Suppressor macrophage treated with lipopolysaccharide for 1 hour (primary cell): ENCODE data around the gene PLCG2.
"Not testable (repeated sequence)": the region's sequence is repeated elsewhere in the genome, so short reads cannot be mapped to it uniquely, and the experiment has no call there.

Experiments used
- DNase-seq, 3 donors: peaks; one replicate each; pipeline ENCODE4 v3.0.0-alpha.2; 2020 to 2022

Gene PLCG2

GRCh38 chr16:81942007-81942601 is 163.0 kb downstream of the PLCG2 start:
- DNase-seq = no peak

GRCh38 chr16:81945665-81946064 is 166.6 kb downstream of the PLCG2 start:
- no peak for DNase-seq

- no peak for DNase-seq
These were observed 167.1 kb downstream of the PLCG2 start for GRCh38 chr16:81946206-81946605.

- DNase-seq = no peak
These were observed 172.5 kb downstream of the PLCG2 start for GRCh38 chr16:81951564-81951963.

GRCh38 chr16:81956213-81956948 is 177.3 kb downstream of the PLCG2 start:
- peak; percentile 73 to 77 (median 76) for DNase-seq

- no peak for DNase-seq
These were observed 185.7 kb downstream of the PLCG2 start for GRCh38 chr16:81964808-81965207.

- DNase-seq = peak; percentile 10 to 31 (median 26)
These were observed 188.3 kb downstream of the PLCG2 start for GRCh38 chr16:81967358-81967757.

- no peak for DNase-seq
These were observed 192.8 kb downstream of the PLCG2 start for GRCh38 chr16:81971853-81972252.

- no peak for DNase-seq
These were observed 194.6 kb downstream of the PLCG2 start for GRCh38 chr16:81973737-81974136.

- no peak for DNase-seq
These were observed 196.5 kb downstream of the PLCG2 start for GRCh38 chr16:81975637-81976036.

- DNase-seq = not testable (repeated sequence)
These were observed 198.3 kb downstream of the PLCG2 start for GRCh38 chr16:81977335-81977942.

- no peak for DNase-seq
These were observed 208.0 kb downstream of the PLCG2 start for GRCh38 chr16:81987121-81987520.

GRCh38 chr16:81987706-81988105 is 208.6 kb downstream of the PLCG2 start:
- no peak for DNase-seq

- no peak for DNase-seq
These were observed 213.8 kb downstream of the PLCG2 start for GRCh38 chr16:81992859-81993258.

GRCh38 chr16:81994485-81994884 is 215.4 kb downstream of the PLCG2 start:
- DNase-seq = no peak

GRCh38 chr16:81995651-81996050 is 216.6 kb downstream of the PLCG2 start:
- no peak for DNase-seq

- DNase-seq = peak; percentile 15 to 37 (median 16)
These were observed 217.8 kb downstream of the PLCG2 start for GRCh38 chr16:81996664-81997509.

GRCh38 chr16:81997738-81998137 is 218.6 kb downstream of the PLCG2 start:
- no peak for DNase-seq

GRCh38 chr16:82002831-82003230 is 223.7 kb downstream of the PLCG2 start:
- DNase-seq = no peak

GRCh38 chr16:82004601-82005000 is 225.5 kb downstream of the PLCG2 start:
- DNase-seq = no peak

GRCh38 chr16:82005027-82005830 is 226.1 kb downstream of the PLCG2 start:
- DNase-seq = no peak

- no peak for DNase-seq
These were observed 226.9 kb downstream of the PLCG2 start for GRCh38 chr16:82006036-82006435.
